GM19455 (cell line): ENCODE measurements around the gene C9orf78.

Source experiments
- ATAC-seq: cut with Tn5 transposase; IDR thresholded peaks from one replicate; pipeline ENCODE4 v1.9.1; 2021; ENCODE audit not compliant: unreplicated experiment

C9orf78 gene

GRCh38 chr9:129868023-129868871, 33.2 kb upstream of the C9orf78 start:
- ATAC-seq: no peak

- no peak for ATAC-seq
These were observed 32.3 kb upstream of the C9orf78 start for GRCh38 chr9:129867136-129868022.

GRCh38 chr9:129866394-129867135, 31.5 kb upstream of the C9orf78 start:
- ATAC-seq: no peak

GRCh38 chr9:129865668-129866320, 30.7 kb upstream of the C9orf78 start:
- ATAC-seq: no peak

- ATAC-seq: no peak
These were observed 30.0 kb upstream of the C9orf78 start for GRCh38 chr9:129864991-129865647.

- no peak for ATAC-seq
These were observed 28.1 kb upstream of the C9orf78 start for GRCh38 chr9:129863059-129863690.

- ATAC-seq: no peak
These were observed 26.4 kb upstream of the C9orf78 start for GRCh38 chr9:129861447-129861827.

- ATAC-seq: no peak
These were observed 25.8 kb upstream of the C9orf78 start for GRCh38 chr9:129860653-129861446.

- no peak for ATAC-seq
These were observed 23.3 kb upstream of the C9orf78 start for GRCh38 chr9:129858167-129858962.

- ATAC-seq: no peak
These were observed 22.1 kb upstream of the C9orf78 start for GRCh38 chr9:129857207-129857606.

GRCh38 chr9:129854588-129855110, 19.6 kb upstream of the C9orf78 start:
- ATAC-seq: no peak

- no peak for ATAC-seq
These were observed 18.5 kb upstream of the C9orf78 start for GRCh38 chr9:129853614-129854013.

- ATAC-seq: no peak
These were observed 17.5 kb upstream of the C9orf78 start for GRCh38 chr9:129852579-129852978.

- ATAC-seq: no peak
These were observed 16.7 kb upstream of the C9orf78 start for GRCh38 chr9:129851821-129852220.

GRCh38 chr9:129850821-129851550, 15.9 kb upstream of the C9orf78 start:
- ATAC-seq: no peak

- no peak for ATAC-seq
These were observed 14.8 kb upstream of the C9orf78 start for GRCh38 chr9:129849901-129850300.

GRCh38 chr9:129848712-129849441, 13.8 kb upstream of the C9orf78 start:
- ATAC-seq: no peak
